HG03139 (cell line): ENCODE data around the gene MBD3L4.
A peak's percentile ranks its signal among the peaks of the same experiment; 100 is the strongest.
"Not testable (repeated sequence)": the region's sequence is repeated elsewhere in the genome, so short reads cannot be mapped to it uniquely, and the experiment has no call there.

Experiments
- ATAC-seq: cut with Tn5 transposase; IDR thresholded peaks from one replicate; pipeline ENCODE4 v1.9.1; 2021; ENCODE audit not compliant: unreplicated experiment

Gene MBD3L4

GRCh38 chr19:7040079-7040478 is at the start of gene MBD3L4:
Gene MBD3L4 (minus strand): TSS chr19:7040179. CDS start chr19:7040144, 35 bp downstream.
- ATAC-seq: not testable (repeated sequence)

DNA sequence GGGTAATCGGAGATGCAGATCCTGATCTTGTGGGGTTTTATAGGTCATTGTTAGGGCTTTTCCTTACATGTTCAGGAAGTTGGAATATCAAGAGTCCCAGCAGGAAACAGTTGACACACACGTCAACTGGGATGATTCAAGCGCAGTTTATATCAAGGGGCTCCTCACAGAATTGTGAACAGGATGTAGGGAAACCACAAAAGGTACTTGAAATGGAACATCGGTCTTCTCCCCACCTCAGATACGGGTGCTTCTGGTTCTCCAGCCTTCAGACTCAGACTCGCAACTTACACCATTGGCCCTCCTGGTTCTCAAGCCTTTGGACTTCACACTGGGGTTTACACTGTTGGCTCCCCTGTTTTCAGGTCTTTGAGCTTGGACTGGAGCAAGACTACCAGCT is 49.0 kb upstream of the MBD3L4 start:
- ATAC-seq: no peak

- ATAC-seq: no peak
These were observed 43.3 kb upstream of the MBD3L4 start for GRCh38 chr19:7083076-7083956.

DNA sequence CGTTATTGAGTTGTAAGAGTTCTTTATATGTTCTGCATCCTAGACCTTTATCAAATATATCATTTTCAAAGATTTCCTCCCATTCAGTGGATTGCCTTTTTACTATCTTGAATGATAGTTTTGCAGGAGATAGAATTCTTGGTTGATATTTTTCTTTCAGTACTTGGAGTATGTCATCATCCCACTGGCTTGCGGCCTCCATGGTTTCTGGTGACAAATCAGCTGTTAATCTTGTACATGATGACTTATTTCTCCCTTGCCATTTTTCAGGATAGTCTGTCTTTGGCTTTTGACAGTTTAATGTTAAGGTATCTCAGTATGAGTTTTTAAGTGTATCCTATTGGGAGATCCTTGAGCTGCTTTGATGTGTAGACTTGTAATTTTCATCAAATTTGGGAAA is 38.0 kb upstream of the MBD3L4 start:
- ATAC-seq: no peak

GRCh38 chr19:7076151-7076550 is 36.2 kb upstream of the MBD3L4 start:
- no peak for ATAC-seq

DNA sequence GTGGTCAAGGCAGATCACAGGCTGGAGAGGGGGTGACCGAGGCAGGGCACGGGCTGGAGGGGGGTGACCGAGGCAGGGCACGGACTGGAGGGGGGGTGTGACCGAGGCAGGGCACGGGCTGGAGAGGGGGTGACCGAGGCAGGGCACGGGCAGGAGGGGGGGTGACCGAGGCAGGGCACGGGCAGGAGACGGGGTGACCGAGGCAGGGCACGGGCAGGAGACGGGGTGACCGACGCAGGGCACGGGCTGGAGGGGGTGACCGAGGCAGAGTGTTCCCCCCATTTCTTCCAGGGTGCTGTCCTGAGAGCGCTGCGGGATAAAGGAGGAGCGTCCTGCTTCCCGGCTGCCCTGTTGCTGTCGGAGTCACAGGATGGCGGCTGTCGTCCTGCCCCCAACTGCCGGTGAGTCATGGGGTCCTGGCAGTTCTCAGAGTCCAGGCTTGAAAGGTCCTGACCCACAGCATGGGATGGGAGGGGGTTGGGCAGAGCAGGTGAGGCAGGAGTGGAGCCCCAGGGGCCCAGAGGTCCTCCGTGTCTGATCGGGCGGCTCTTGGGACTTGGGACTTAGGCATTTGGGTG is 34.8 kb upstream of the MBD3L4 start:
- ATAC-seq: no peak

GRCh38 chr19:7072541-7072940 is 32.6 kb upstream of the MBD3L4 start:
- ATAC-seq: no peak

GRCh38 chr19:7069904-7070226 is 29.9 kb upstream of the MBD3L4 start:
- no peak for ATAC-seq

DNA sequence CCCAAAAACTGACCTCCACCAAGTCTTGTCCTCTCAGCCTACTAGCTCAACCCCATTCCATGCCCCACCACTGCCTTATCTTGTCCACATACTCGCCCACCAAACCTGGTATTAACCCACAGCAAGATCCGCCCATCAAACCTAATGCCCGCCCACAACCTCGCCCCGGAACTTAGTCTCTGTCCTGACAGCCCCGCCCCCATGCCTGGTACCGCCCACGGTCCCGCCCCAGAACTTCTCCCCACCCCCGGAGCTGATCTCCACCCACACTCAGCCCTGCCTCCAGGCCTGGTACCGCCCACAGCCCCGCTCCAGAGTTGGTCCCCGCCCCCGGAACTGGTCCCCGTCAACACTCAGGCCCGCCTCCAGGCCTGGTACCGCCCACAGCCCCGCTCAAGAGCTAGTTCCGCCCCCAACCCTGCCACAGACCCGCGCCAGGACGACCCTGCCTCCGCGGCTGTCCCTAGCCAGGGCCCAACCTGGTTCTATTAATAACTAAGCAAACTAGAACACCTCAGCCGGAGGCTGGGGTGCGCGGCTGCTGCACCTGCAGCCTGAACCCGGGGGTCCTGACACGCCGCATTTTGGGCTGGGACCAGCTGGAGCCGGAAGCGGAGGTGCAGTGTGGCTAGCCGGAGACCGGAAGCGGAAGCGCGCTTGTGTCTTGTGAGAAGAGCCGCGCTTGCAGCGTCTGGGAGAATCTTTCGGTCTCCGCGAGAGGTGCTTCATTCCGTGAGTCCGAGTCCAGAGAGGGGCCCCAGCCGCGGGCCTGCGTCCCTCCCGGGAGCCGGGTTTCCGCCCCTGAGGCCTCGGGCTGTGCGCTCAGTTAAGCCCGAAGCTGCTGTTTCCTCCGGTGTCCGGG is 29.3 kb upstream of the MBD3L4 start, which contains the start of gene ZNF557:
Gene ZNF557, plus strand, starts transcription at position 662 of the 862 bp plus-strand sequence. CDS start 5,372 bp downstream, outside the sequence.
- ATAC-seq: peak; percentile 88

GRCh38 chr19:7068599-7068998 is 28.6 kb upstream of the MBD3L4 start:
- ATAC-seq: no peak

DNA sequence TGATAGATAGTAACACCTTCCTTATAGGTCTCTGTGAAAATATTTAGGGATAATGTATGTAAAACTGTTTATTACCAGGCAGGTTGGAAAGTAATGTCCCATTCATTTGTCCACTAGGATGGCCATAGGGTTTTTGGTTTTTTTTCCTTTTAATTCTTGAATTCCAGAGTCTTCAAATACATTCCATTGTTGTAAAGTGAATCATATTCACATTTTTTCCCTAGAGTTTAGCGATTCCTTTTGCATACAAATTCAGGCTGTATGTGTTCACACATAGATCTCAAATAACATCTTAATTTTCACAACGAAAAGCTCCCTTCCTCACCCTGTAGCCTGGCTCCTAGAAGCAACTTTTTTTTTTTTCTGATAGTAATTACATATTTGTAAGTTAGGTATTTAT is 27.7 kb upstream of the MBD3L4 start:
- no peak for ATAC-seq

DNA sequence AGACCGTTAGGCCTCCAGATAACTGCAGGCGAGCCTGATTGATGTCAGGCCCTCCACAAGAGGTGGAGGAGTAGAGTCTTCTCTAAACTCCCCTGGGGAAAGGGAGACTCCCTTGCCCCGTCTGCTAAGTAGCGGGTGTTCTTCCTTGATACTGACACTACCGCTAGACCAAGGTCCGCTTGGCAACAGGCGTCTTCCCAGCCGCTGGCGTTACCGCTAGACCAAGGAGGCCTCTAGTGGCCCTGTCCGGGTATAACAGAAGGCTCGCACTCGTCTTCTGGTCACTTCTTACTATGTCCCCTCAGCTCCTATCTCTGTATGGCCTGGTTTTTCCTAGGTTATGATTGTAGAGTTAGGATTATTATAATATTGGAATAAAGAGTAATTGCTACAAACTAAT is 27.1 kb upstream of the MBD3L4 start:
- not testable (repeated sequence) for ATAC-seq

- ATAC-seq: no peak
These were observed 23.9 kb upstream of the MBD3L4 start for GRCh38 chr19:7063764-7064418.

DNA sequence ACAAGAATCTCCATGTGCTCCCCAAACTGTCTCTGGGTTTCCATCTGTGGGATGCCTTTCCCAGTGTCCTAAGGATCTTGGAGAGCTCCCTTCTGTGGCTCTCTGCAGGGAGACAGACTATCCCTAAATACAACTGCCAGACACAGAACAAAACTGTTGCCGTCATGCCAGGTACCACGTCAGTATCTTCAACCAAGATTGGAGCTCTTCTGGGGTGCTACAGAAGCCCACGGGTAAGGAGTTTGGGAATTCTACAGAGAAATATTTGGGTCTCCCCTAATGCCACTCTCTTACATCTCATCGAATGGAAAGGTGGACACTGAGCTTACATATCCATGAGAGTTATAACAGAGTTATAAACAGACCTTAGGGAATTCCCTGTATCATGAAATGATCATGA is 23.4 kb upstream of the MBD3L4 start:
- no peak for ATAC-seq

GRCh38 chr19:7059977-7060376 is 20.0 kb upstream of the MBD3L4 start:
- ATAC-seq: not testable (repeated sequence)

- not testable (repeated sequence) for ATAC-seq
These were observed 18.6 kb upstream of the MBD3L4 start, which contains the start of gene MBD3L3 for GRCh38 chr19:7058576-7058975. Gene MBD3L3 (minus strand): TSS chr19:7058676. CDS start chr19:7058605, 71 bp downstream.

GRCh38 chr19:7056371-7056770 is 16.4 kb upstream of the MBD3L4 start:
- ATAC-seq: not testable (repeated sequence)

- not testable (repeated sequence) for ATAC-seq
These were observed 15.7 kb upstream of the MBD3L4 start for GRCh38 chr19:7055679-7056078.

DNA sequence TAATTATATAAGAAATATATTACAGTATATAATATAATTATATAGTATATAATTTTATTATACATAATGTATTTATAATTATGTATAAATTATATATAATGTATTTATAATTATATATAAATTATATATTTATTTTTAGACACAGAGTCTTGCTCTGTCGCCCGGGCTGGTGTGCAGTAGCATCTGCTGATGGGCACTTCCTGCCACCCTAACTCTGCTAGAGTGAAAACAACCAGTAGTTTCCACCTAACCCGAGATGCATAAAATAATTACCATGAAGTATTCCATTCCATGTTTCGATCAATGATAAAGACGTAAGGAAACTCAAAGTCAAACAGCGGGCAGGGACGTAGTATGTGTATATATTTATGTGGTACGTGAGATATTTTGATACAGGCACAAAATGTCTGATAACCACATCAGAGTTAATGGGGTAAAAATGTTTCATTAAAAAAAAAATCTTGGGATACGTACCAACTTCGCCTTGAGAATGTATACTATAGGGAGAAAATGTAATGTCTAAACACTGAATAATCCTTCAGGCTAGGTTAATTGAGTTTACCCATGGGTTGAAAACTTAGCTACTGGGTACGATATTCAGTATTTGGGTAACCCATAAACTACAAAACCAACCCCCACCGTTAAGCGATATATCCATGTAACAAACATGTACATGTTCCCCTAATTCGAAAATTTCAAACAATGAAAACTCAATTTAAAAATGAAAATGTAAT is 14.8 kb upstream of the MBD3L4 start:
- ATAC-seq: not testable (repeated sequence)

DNA sequence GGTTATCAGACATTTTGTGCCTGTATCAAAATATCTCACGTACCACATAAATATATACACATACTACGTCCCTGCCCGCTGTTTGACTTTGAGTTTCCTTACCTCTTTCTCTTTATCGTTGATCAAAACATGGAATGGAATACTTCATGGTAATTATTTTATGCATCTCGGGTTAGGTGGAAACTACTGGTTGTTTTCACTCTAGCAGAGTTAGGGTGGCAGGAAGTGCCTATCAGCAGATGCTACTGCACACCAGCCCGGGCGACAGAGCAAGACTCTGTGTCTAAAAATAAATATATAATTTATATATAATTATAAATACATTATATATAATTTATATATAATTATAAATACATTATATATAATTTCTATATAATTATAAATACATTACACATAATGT is 12.9 kb upstream of the MBD3L4 start:
- not testable (repeated sequence) for ATAC-seq
